Measurements from ENCODE around the gene CYP27B1.

The CYP27B1 gene, protein sequence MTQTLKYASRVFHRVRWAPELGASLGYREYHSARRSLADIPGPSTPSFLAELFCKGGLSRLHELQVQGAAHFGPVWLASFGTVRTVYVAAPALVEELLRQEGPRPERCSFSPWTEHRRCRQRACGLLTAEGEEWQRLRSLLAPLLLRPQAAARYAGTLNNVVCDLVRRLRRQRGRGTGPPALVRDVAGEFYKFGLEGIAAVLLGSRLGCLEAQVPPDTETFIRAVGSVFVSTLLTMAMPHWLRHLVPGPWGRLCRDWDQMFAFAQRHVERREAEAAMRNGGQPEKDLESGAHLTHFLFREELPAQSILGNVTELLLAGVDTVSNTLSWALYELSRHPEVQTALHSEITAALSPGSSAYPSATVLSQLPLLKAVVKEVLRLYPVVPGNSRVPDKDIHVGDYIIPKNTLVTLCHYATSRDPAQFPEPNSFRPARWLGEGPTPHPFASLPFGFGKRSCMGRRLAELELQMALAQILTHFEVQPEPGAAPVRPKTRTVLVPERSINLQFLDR

DNA sequence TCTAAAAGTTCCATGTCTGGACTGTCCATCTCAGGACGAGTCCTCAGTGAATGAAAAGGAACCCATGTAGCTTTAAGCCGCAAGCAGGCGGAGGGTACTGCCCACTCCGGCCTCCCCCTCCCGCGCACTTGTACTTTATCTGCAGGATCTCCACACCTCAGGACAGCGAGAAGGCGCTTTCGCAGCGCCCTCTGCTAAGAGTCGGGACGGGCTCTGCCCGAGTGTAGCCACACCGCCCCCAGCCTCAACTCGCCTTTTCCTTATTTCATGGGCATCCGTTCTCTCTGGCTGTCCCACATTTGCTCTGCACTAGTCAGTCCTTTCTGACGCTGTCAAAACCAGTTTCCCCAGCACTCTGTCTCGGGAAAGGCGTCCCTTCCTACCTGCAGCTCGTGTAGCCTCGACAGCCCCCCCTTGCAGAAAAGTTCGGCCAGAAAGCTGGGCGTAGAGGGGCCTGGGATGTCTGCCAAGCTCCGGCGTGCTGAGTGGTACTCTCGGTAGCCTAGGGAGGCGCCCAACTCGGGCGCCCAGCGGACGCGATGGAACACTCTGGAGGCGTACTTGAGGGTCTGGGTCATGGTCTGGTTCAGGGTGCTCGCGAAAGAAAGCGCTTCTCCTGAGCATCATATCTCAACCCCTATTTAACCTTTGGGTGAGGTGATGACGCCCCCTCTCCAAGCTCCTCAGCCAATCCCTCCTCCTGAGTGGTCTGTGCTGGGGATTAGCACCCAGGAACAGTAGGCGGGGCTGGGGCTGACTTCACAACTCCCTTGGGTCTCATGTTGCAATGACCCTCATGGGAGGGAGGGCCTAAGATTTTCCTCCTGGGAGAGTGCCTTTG lies at the start of gene CYP27B1:
Gene CYP27B1, minus strand, starts transcription at position 615 of the 841 bp plus-strand sequence. Its CDS starts 37 bp downstream, at position 578.
- no peak for DNase-seq (ENCODE audit: low read depth in 2 of 2)

DNA sequence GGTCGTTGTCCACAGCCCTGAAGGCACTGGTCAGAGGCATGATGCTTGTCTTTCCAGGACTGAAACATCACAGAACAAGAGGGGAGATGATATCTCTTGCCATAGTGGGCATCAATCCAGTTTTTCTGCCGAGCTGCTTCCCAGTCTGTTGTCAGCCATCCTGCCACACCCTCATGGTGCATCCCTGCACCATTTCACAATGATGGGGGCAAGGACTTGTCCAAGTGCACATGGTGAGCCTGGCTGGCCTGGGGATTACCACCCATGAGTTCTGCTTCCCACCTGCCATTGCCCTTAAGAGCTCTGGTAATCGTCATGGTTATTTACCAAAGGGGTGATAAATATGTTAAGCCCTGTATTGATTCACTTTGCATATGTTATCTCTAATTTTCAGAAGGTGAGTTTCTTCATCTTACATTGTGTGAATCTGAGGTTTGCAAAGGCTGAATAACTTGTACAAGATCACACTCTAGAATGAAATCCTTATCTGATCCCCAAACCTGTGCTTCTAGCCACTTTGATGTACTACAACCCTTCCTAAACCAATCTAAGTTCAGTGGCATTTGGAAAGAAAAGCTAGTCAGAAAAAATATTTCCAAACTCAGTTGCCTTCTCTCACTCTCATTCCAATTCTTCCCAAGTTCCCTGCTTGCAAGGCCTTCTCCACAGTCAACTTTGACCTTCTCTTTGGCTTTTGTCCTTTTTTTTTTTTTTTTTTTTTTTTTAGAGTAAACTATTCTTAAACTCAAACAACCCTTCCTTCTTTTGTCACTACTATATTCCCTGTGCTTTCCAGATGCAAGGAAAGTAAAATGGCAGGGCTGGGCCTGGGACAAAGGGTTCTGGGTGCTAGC lies 49.4 kb upstream of the CYP27B1 start:
- no peak for DNase-seq (ENCODE audit: low read depth in 2 of 2)

DNA sequence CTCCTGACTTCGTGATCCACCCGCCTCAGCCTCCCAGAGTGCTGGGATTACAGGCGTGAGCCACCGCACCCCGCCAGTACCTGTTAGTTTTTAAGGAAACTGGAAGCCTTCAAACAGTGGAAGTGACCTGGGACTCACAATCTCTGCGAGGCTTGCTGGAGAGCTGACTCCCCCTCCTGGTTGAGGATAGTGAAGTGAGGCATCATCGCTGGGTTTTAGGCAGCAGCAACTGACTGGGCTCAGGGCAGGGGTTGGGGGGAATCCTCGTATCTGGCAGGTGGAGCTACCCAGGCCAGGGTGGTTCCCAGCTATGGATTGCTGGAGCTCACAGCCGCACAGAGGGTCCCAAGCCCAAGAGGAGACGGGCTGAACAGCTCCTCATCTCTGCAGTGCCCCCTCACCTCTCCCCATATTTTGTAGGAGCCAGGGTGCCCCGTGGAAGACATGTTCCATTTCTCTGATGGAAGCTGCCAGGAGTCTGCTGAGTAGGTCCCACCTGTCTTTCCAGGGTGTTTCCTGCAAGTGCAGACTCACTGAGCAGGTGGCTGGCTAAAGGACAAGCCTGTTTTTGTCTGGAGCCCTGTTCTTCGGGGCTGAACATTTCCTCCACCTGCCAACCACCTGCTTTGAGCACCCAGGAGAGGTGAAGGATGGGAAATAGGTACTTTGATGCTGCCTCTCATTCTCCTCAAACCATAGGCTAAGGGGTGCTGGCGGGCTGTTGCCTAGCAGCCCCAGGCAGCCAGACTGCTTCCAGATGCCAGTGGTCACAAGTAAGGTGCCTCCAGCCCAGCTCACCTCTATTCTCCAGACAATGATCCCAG lies 48.5 kb upstream of the CYP27B1 start:
- DNase-seq (ENCODE audit: low read depth in 2 of 2), result no peak

DNA sequence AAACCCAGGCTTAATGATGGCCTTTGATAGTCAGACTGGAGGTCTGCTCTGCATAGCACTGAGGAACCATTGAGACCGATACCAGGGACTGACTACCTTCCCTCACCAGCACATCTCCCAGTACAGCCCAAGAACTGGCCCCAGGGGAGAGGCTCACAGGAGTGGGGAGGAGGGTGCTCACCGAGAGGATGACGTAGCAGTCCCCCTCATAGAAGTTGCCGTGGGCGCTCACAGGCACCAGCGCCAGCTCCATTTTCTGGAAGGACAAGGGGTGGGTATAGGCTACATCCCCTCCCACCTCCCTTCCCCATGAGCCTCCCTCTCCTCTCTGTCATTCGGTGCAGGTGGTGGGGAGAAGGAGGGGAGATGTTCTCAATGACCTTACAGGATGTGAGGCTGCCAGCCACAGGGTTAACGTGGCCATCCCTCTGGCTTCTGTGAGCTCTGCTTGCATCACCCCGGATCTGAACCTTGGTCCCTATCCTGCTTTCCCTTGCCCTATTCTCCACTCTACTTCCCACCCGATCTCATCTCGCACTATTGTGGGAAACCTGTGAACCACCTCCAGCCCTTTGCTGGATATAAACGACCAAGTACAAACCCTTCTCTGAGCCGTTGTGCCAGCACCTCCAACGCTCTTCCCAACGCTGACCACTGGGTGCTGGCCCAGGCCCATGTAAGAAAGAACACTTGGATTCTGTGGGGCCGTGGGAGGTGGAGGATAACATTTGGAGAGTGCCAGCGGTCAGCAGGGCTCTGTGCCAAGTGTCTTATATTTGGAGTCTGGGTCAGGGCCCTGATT lies 47.3 kb upstream of the CYP27B1 start:
- DNase-seq (ENCODE audit: low read depth in 2 of 2), result no peak

DNA sequence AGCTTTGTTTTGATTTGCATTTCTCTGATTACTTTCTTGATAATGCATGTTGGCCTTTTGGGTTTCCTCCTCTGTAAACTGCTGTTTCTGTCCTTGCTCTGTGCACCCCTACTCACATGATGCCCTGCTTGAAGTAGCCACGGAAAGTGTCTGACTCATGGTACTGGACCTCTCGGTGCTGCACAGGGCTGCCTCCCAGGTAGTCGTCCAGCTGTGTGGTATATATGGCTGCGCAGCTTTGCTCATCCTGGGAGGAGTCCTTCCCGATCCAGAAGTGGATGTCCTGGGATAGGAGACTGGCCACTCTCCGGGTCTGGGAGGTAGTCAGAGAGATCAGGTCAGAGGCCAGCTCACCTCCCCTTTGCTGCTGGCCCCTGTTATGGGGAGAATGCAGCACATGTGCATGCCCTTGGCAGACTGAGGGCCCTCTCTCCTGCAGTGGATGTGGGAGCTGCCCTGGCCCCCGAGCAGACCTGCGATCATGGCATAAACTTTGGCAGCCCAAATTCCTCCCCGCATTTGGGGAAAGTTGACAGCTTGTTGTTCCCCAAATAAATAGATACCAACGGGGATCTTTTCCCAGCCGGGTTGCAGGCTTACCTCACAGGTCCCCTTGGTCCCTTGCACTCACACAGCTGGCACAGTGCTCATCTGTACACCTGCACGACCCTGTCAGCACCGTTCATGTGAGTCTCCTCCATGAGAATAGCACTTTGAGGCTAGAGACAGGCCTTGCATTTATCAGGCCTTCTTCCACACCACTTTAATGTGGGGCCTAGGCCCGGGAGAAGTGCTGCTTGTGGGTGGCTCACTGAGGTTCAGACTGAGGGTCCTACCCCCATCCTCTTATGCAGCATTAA lies 46.5 kb upstream of the CYP27B1 start:
- DNase-seq (ENCODE audit: low read depth in 2 of 2), result no peak

DNA sequence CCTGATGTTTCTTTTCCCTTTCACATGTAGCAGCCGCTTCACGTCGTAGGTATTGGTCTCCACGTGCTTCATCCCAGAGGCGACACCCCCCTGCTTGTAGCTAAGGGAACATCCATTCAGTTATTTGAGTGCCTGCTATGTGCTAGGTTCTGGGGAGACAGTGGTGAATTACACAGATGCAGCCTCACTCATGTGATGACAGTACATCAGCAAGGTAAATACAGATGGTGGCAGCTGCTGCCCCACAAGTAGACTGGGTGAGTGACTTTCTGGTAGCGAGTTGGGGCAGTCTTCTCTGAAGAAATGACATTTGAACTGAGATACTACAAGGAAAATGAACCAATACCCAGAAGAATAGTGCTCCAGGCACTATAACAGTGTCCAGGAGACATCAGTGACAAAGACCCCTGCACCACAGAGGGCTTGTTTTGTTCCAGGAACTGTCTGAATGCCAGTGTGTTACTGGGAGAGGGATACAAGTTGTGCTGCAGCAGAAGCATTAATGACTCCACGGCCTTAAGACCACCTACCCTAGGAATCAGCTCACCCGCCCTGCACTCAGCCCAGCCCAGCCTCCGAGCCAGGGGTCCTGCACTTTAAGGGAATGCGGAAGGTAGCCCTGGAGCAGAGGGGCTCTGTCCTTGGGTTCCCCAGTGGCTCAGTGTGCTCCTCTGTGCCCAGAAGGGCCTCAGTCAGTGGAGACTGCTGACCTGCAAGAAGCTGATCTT lies 44.3 kb upstream of the CYP27B1 start:
- DNase-seq (ENCODE audit: low read depth in 2 of 2), result no peak

DNA sequence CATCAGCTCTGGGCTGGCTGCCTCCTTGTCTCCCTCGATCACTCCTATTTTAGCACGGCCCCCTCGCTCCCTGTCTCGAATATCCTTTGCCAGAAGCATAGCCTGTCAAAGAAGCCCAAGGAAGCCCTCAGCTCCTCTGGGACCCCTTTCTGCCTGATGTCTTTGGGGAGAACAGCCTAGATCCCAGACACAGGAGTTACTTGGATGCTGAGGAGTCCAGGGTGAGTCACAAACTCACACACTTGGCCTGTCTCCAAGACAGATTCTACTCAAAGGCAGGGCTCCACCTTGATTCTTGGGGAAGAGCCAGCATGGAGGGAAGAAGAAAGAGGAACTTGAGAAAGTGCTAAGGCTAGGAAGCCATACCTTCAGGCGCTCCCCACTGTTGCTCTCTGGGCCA lies 43.6 kb upstream of the CYP27B1 start:
- no peak for DNase-seq (ENCODE audit: low read depth in 2 of 2)

DNA sequence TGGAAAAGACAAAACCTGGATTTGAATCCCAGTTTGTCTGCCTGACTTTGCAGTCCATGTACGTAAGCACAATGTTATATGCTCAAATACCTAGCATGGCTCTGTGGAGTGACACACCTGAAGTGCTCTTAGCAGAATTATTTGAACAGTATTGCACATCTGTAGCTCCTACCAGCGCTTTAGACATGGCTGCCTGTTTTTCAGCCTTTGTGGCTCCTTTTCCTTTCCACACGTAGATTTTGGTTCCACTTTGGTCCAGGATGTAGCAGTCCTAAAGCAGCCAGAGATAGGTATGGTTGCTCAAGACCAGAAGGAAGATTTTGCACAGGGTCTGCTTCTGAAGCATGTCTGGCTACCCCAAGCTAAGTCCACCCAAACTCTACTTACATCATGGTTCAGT lies 42.5 kb upstream of the CYP27B1 start:
- DNase-seq (ENCODE audit: low read depth in 2 of 2), result no peak

DNA sequence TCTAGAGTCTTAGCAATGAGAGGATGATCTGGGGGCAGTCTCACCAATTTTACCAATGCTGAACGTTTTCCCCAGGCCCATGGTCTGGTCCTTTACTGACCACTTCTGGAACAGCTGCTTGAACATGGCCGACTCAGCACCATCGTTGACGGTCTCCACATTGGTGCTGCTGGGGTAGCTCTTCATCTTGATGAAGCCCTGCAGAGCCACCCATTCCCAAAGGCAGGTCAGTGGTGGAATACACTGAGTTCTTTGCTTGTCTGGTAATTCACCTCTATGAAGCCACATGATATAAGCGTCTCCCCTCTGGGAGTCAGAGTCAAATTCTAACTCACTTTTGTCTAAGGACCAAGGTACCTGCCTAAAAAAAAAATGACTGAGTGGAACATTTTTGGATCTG lies 41.5 kb upstream of the CYP27B1 start:
- DNase-seq (ENCODE audit: low read depth in 2 of 2), result no peak

DNA sequence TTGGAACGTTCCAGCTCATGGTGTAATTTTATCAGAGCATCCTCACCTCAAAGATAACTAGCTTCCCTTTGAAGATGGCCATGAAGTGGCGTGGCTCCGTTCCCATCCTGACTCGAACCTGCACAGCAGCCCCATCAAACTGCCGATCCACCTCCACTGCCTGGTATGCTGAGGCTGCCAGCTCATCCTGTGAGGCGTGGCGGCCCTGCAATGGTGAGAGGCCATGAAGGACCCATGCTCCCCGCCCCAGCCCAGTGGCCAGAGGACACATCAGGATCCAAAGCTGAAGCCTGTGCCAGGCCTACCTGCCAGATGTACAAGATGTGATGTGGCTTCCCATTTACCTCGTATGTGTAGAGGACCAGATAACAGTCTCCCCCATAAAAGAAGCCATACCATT lies 40.4 kb upstream of the CYP27B1 start:
- DNase-seq (ENCODE audit: low read depth in 2 of 2), result no peak

DNA sequence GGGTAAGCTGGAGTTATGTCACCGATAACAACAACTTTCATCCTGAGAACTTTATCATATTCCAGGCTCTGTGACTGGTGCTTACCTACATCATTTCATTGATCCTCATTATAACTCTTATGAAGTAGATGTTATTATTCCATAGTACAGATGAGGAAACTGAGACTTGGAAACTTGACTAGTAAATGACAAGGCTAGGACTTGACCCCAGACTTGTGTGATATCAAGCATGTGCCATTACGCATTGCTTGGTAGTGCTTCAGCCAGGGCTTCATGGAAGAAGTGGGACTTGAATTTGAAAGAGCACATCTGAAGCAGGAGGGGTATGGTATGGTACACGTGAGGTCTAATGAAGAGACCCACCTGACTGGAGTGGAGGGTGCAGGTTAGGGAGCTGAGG lies 39.8 kb upstream of the CYP27B1 start:
- DNase-seq (ENCODE audit: low read depth in 2 of 2), result no peak

DNA sequence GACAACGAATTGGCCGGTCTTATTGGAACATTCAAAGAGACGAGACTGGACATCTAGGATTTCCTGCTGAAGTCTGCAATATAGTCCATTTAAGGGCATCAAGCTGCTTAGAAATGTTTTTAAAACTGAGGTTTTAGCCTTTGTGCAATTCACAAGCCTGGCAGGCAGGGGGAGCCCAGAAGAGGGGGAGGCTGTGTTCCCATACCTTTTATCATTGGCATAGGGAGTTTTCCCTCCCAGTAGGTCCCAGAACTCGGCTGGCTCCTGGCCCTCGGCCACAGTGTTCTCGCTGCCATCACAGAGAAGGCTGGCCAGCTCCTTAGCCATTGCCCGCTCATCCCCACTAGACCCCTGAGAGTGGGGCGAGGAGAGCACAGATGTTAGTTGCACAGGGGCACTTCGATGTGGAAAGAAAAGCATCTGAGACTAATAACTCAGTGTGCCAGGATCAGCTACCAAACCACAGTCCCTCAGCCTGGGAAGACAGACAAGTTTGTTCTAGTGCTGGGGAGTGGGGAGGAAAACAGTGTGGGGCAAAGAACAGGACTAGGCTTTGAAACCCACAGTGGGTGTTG lies 36.5 kb upstream of the CYP27B1 start:
- DNase-seq (ENCODE audit: low read depth in 2 of 2), result no peak

DNA sequence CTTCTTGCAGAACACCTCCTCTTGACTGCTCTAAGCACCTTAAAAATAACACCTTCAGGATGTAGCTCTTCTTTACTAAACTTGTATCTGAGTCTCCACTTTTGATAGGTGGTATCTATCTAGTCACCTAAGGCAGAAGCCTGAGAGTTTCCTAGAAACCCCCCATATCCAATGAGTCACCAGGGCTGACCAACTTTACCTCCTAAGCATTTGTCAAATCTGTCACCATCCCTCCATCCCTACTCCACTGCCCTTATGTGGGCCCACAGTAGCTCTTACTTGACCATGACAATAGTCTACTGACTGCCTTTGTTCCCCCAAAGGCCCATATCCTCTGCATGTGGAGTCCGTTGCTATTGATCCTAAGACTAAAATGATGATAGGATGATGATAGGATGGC lies 35.7 kb upstream of the CYP27B1 start:
- DNase-seq (ENCODE audit: low read depth in 2 of 2), result no peak

DNA sequence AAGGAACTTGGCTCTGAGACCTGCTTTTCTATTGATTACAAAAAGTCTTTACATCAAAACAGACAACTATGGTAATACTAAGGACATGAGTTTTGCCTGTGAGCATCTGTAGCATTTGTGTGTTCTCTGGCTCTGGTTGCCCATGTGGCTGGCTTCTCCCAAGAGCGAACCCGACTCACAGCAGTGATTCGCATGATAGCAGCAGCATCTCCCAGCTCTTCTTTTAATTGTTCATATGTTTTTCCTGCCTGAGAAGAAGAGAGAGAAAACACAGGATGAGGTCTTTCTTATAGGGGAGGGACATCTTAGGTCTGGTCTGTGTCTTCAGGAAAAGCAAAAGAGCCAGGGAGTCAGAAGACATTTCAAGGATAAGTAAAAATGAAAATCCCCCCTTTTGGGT lies 34.1 kb upstream of the CYP27B1 start:
- no peak for DNase-seq (ENCODE audit: low read depth in 2 of 2)

DNA sequence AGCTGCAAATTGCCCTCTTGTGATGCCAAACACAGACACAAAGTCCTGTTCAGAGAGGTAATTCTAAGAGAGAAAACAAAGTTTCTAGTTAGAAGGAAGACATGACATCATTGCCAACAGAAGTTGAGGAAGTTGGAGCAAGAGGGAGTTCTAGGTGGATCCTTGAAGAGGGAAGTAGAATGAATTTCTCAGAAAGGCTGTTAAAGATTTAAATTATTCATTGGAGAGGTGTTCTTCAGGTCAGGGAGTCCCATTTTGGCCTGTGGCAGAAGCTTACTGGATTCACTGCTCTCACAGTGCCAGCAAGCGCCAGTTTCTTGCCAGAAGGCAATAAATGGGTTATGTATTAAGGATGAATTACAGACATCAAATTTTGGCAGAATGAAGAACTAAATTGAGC lies 31.1 kb upstream of the CYP27B1 start:
- DNase-seq (ENCODE audit: low read depth in 2 of 2), result no peak

DNA sequence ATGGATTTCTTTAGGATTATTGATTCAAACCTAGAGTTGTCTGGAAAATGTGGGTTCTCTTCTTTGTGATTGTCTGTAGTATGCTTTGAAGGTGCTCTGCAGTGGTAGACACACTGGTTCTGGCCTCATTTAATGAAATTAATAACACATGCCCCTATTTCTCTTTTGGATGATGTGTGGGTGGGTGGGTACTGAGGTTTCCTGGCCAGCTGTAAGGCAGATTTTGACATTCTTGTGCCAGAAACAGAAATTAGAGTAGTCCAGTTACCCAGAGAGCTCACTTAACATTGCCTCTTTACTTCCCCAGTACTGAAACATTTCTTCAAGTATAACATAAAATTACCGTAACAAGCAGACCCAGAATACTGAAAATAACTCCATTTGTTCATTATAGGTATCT lies 30.1 kb upstream of the CYP27B1 start:
- DNase-seq (ENCODE audit: low read depth in 2 of 2), result no peak

DNA sequence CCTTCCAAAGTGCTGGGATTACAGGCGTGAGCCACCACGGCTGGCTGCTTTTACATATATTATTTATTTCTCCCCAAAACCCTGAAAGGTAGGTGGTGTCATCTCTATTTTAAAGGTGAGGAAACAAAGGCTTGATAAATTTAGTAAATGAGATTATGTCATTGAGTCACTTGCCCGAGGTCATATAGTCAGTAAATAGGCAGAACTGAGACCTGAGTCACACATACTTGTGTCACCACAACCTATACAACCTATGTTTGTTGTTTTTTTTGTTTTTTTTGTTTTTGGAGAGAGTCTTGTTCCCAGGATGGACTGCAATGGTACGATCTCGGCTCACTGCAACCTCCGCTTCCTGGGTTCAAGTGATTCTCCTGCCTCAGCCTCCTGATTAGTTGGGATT lies 28.5 kb upstream of the CYP27B1 start:
- no peak for DNase-seq (ENCODE audit: low read depth in 2 of 2)

DNA sequence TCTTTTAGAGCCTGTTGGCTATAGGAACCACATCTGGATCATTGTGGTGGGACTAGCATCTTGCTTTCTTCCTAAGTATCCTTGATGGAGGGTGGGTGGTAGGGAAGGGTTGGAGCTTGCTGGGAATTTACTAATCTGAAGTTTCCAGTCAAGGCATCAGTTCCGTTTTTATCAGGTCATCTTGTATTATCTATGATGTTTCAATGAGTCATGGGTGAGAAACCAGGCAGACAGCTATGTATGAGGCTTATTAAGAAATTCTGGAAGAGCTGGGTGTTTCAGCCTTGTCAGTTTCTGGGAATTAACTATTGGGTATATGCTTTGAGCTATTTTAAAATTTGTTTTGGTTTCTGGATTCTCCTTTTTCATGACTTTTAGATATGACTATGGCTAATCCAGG lies 27.0 kb upstream of the CYP27B1 start:
- DNase-seq (ENCODE audit: low read depth in 2 of 2), result no peak

Data from stimulated activated CD8-positive, alpha-beta memory T cell treated with anti-CD3 and anti-CD28 coated beads, Interleukin-7, amount 100 ng/mL, for 4 hours (primary cell).